ENCODE measurements around the gene BMP7. TPM values are rescaled to one million over a fixed set of nuclear protein-coding genes. Genes with fewer than 3 reads are reported as not detected.

Gene BMP7
- total RNA-seq, 1 experiment from 2014 or later = 7.5 TPM

GRCh38 chr20:57291694-57292093 lies 25.3 kb upstream of the BMP7 start:
- no peaks in the 10 kb centered on the region for H3K36me3 ChIP-seq (ENCODE audit: insufficient read depth, low read length, poor library complexity, severe bottlenecking)
- BruUV-seq (replicated peaks) = no TSS peak
- TF ChIP-seq CTCF (conservative IDR thresholded peaks at IDR 0.05; ENCODE audit: low read depth, low read length) (no peak), EZH2 (IDR thresholded peaks at IDR 0.05; ENCODE audit: borderline replicate concordance, low read depth, low read length, poor library complexity, severe bottlenecking) (no peak)
- ChIA-PET POLR2A (ENCODE audit: low non-redundant PET) (no interaction called here), CTCF (no interaction called here)
- no peaks in the 10 kb centered on the region for H3K4me1 ChIP-seq (ENCODE audit: insufficient read depth, low read length, poor library complexity, severe bottlenecking)
- no peak overlapping the region for H3K27ac ChIP-seq (ENCODE audit: low read depth, low read length, poor library complexity, severe bottlenecking)
- H3K27me3 ChIP-seq (replicated peaks; ENCODE audit: insufficient read depth, low read depth, low read length, poor library complexity) = peaks cover 86% of the 10 kb centered on the region
- H3K9me3 ChIP-seq (ENCODE audit: low read depth, low read length, poor library complexity, severe bottlenecking) = no peaks in the 10 kb centered on the region
- intact Hi-C loops (cut with micrococcal nuclease; ENCODE audit: unreplicated experiment) = no loop called here
- no peak for DNase-seq (ENCODE audit: low spot score)
- no peak overlapping the region for H3K4me3 ChIP-seq (ENCODE audit: low read depth, low read length, poor library complexity, severe bottlenecking)

GRCh38 chr20:57291003-57291402 lies 24.6 kb upstream of the BMP7 start:
- no peaks in the 10 kb centered on the region for H3K4me1 ChIP-seq (ENCODE audit: insufficient read depth, low read length, poor library complexity, severe bottlenecking)
- BruUV-seq (replicated peaks) = no TSS peak
- intact Hi-C loops (cut with micrococcal nuclease; ENCODE audit: unreplicated experiment) = no loop called here
- H3K27ac ChIP-seq (ENCODE audit: low read depth, low read length, poor library complexity, severe bottlenecking) = no peak overlapping the region
- no peaks in the 10 kb centered on the region for H3K9me3 ChIP-seq (ENCODE audit: low read depth, low read length, poor library complexity, severe bottlenecking)
- no peaks in the 10 kb centered on the region for H3K36me3 ChIP-seq (ENCODE audit: insufficient read depth, low read length, poor library complexity, severe bottlenecking)
- ChIA-PET POLR2A (ENCODE audit: low non-redundant PET) (no interaction called here), CTCF (no interaction called here)
- DNase-seq (ENCODE audit: low spot score) = no peak
- TF ChIP-seq EZH2 (IDR thresholded peaks at IDR 0.05; ENCODE audit: borderline replicate concordance, low read depth, low read length, poor library complexity, severe bottlenecking) (no peak), CTCF (conservative IDR thresholded peaks at IDR 0.05; ENCODE audit: low read depth, low read length) (no peak)
- peaks cover 93% of the 10 kb centered on the region for H3K27me3 ChIP-seq (replicated peaks; ENCODE audit: insufficient read depth, low read depth, low read length, poor library complexity)
- H3K4me3 ChIP-seq (ENCODE audit: low read depth, low read length, poor library complexity, severe bottlenecking) = no peak overlapping the region

DNA sequence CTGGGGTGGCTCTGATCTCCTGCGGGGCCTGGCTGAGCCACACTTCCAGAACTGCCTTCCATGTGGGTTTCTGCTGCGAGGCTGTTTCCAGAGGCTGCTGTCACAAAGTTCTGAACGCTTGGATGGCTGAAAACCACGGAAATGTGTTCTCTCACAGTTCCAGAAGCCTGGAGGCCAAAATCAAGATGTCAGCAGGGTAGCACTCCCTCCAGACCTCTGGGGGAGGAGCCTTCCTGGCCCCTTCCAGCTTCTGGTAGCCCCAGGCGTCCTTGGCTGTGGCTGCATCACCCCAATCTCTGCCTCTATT lies 23.7 kb upstream of the BMP7 start:
- Histone ChIP-seq H3K4me3 (ENCODE audit: low read depth, low read length, poor library complexity, severe bottlenecking) (no peak overlapping the region), H3K27ac (ENCODE audit: low read depth, low read length, poor library complexity, severe bottlenecking) (no peak overlapping the region), H3K9me3 (ENCODE audit: low read depth, low read length, poor library complexity, severe bottlenecking) (no peaks in the 10 kb centered on the region), H3K27me3 (replicated peaks; ENCODE audit: insufficient read depth, low read depth, low read length, poor library complexity) (peaks cover 92% of the 10 kb centered on the region), H3K36me3 (ENCODE audit: insufficient read depth, low read length, poor library complexity, severe bottlenecking) (no peaks in the 10 kb centered on the region), H3K4me1 (ENCODE audit: insufficient read depth, low read length, poor library complexity, severe bottlenecking) (no peaks in the 10 kb centered on the region)
- BruUV-seq (replicated peaks) = no TSS peak
- CTCF ChIA-PET = no interaction called here
- intact Hi-C loops (cut with micrococcal nuclease; ENCODE audit: unreplicated experiment) = no loop called here
- TF ChIP-seq EZH2 (IDR thresholded peaks at IDR 0.05; ENCODE audit: borderline replicate concordance, low read depth, low read length, poor library complexity, severe bottlenecking) (no peak), CTCF (conservative IDR thresholded peaks at IDR 0.05; ENCODE audit: low read depth, low read length) (no peak)
- POLR2A ChIA-PET (ENCODE audit: low non-redundant PET) = no interaction called here
- DNase-seq (ENCODE audit: low spot score) = no peak

Measured in A673 (cell line).